Measurements from ENCODE around the gene CHDH.

Gene CHDH

DNA sequence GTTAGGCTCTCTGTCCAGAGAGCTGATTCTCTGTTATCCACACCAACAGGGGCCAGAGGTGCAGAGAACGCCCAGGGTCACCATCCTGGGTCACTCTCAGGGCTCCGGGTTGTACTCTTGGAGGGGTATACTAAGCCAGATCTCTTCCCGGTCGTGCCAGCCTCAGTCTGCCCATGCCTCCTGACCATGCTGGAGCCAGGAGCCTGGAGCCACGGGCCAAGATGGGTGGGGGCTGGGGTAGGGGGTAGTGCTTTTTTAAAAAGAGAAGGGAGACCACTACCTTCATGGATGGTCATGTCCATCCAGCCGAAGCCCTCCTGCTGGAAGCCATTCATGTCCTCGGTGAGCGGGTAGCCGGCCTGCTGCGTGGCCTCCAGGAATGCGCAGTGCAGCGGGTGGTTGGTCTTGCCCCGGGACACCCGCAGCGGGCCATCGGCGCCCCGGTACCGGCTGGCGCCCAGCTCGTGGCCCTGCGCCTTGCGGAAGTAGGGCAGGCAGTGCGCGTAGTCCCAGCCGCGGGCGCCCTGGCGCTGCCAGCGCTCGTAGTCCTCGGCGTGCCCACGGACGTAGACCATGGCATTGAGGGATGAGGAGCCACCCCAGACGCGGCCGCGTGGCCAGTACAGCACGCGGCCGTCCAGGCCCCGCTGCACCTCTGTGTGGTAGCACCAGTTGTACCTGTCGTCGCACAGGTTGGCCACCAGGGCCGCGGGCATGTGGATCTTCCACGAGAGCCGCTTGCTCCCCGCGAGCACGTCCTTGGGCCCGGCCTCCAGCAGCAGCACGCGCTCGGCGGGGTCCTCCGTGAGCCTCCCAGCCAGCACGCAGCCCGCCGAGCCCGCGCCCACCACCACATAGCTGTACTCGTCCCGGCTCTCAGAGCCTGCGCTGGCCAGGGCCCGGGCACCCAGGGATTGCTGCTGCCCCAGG, 22.9 kb downstream of the CHDH start:
- DNase-seq = peak; percentile 19

DNA sequence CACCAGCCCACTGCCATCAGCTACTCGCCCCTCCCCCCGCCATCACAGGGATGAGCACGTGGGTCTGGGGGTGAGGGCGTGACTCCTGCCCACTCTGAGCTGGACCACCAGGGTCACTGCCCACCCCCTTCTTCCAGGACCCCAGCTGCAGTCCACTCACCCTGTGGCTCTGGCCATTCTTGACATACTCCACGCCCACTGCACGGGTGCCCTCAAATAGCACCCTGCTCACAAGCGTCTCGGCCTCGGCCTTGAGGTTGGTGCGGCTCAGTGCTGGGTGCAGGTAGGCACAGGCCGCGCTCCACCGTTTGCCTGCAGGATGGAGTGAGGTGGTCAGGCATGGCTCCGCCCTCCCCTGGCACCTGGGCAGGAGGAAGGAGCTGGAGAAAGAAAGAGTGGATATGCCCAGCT, 23.9 kb downstream of the CHDH start:
- DNase-seq = no peak

DNA sequence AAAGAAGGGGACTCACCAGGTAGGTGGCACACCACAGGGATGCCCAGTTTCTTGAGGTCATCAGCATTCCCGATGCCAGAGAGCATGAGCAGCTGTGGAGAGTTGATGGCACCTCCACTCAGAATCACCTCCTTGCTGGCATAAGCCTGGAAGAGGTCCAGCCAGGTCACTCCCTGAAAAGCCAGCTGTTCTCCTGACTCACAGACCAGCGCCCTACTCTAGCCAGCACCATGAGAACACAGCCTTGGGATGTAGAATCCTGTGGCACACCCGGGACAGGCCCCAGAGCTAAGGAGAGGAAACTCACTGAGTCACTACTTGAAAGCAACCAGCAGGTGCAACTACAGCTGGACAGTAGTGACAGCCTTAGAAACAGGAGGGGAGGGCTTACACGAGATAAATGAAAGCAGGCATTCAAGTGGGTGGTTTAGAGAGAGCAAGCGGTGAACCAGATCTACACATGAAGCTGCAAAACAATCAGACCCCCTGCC, 24.5 kb downstream of the CHDH start:
- DNase-seq = no peak

DNA sequence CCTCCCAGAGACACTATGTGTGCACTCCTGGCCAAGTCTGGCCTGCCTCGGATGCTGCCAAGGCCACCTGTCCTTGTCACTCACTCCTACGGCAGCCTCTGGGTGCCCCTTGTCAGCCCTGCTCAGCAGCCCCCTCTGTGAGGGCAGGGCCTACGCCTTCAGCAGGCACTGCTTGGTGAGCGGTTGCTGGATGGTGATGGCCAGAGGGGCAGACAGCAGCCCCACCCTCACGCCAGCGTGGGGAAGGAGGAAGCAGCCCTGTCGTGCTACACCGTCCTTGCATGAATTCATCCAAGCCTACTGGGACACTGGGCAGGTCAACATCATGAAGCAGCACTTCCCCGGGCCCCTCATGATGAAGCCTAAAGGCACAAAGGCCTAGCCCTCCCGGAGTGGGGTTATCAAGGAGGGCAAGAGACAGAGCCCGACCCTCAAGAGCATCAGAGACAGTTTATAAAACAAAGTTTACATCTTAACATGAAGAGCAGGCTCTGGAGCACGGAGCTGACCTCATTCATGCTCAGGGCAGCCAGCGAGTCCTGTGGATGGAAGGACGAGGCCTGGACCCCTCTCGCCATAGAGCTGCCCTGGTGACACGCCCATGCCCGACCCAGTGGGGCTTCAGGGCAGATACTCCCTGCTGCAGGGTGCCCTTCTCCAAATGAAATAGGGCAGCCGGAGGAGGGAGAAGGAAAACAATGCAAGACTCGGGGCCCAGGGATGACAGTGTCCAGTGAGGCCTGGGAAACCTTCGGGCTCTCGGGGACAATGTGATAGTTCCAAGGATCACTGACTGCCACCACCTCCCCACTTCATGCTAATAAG, 25.3 kb downstream of the CHDH start:
- DNase-seq = no peak

DNA sequence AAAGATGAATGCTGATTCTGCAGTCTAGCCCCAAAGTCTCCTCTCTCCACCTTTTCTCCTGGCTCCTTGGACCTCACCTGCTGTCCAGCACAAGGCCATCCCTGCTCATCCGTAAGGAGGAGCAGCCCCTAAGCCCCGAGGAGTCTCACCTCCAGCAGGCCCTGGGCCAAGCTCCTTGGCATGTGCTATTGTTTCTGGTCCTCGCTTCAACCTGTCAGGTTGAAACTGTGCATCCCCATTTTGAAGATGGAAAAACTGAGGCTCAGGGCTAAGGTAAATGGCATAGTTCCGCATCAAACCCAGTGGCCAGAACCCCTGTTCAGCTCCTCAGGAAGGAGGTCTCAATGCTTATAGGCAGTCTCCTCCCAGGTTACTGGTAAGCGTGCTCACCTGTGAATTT, 26.1 kb downstream of the CHDH start:
- DNase-seq = no peak

DNA sequence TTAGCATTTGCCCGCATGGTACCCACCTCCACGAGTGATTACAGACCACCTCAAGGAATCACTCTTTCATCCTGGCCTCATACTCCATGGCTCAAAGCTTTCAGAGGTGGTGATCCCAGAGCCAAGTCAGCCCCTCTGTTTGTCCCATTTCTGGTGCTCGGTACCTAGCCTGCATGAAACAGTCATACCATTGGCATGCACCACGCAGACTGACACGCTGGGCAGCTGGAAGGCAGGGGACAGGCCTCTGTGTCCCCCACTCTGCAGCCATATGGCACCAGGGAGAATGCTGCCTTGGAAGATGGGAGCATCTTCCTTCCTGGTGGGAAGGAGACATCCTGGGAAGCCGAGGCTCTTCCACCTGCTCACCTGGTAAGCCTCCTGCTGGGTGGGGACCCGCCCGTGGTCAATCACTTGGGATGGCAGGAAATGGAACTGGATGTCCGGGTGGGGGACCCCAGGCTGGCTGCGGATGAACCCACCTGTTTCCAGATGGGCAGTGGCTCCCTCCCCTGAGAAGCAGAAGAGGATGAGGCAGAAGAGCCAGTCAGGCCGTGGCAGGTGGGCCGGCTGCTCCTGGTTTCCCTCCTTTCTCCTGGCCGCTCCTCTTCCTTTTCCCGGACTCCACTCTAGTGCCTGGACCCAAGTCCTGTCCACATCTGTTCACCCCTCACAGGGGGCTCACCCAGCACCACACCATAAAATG, 26.9 kb downstream of the CHDH start:
- DNase-seq = no peak

DNA sequence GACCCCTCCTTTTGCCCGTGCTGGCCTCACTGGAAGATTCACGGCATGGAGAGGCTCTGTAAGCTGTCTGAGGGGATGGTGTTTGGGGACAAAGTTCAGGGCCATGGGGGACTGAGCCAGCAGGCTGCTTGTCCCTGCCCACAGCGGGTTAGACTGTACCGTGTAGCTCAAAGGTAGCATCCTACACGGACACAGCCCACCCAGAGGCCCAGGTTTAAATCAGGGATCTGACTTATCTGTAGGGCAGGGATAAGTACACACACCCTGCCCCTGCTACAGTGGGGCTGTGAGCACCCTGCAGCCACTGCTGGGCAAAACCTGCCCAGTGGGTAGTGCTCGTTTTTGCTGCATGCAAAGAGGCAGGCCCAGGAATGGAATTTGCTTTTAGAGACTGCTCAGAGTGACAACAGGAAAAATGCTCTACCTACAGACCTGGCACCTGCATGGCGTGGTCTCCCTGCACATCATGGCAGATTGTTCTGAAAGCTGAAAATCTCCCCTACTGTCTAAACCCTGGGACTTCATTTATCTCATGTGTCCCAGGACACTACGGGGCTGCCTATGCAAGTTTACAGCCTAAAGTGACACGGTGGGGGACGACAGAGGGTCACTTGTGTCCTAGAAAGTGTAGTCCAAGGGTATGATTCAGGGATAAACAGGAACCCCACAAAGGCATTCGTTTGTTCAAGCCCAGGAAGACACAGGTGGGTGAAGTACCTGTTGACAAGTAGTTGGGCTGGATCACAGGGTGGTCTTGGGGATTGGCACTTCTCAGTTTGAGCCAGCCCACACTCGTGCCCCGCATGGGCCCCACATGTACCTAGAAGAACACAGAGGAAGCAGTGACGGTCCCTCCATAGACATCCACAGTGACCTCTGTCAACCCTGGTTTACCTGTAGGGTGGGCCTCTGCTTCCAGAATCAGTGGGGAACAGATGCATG, 27.7 kb downstream of the CHDH start:
- no peak for DNase-seq

DNA sequence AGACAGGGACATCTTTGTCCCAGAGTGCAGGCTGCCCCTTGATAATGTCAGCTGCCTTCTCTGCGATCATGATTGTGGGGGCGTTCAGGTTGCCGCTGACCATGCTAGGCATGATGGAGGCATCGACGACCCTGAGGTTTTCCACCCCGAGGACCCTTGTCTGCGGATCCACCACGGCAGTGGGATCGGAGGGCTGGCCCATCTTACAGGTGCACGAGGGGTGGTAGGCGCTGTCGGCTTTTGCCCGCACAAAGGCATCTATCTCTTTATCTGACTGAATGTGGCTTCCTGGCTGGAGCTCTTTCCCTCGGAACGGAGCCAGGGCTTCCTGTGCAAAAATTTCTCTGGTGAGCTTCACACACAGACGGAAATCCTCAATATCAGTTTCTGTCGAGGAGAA, 28.4 kb downstream of the CHDH start:
- DNase-seq = no peak

DNA sequence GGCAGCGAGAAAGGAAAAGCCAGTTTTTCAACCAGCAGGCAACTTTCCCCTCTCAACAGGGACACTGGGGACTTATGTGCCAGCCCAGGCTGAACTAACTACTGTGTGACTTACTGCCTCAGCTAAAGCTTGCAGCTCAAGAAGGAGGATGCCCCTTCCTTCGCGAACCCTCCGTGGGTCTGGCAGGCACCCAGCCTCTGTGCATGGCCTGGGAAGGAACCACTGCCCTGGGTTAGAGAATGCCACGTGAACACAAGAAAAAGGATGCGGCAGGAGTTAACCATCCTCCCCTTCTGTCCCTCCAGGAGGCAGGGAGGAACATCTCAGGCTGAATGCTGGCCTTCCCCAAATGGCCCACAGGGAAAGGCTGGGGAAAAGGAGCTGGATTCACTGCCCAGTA, 29.0 kb downstream of the CHDH start:
- DNase-seq = no peak

DNA sequence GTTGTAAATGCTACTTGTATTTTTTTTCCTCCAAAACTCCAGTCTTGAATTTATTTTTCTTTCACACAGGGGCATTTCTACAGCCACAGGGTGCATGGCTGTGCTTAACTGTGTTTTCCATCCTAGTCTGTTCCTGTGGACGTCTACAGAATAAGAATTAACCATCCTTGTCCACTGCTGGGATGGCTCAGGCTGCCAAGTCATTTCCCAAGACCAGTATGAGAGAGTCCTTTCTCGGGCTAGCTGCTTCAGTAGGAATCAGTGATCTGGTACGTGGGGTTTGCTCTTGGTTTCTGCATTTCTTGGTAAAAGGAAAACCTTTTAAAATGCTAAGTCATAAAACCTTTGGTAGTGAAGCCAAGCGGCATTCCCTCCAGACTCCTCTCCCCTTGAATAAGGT, 29.8 kb downstream of the CHDH start:
- no peak for DNase-seq

DNA sequence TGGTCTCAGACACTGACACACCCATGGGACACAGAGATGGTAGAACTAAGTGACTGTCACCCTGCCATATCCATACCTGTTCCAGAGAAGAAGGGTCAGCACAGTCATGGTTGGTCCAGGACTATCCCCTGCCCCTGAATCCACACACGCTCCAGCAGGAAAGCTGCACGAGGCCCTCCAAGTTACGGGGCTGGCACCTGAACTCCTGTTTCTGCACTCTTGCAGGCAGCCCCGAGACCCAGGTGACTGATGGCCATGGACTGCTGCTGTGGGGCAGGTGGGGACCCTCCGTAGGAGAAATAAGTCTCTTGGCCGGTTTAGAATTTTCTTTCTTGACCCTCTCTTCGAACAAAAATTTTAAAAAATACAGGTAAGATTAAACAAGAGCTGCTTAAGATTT, 30.6 kb downstream of the CHDH start:
- DNase-seq = no peak

DNA sequence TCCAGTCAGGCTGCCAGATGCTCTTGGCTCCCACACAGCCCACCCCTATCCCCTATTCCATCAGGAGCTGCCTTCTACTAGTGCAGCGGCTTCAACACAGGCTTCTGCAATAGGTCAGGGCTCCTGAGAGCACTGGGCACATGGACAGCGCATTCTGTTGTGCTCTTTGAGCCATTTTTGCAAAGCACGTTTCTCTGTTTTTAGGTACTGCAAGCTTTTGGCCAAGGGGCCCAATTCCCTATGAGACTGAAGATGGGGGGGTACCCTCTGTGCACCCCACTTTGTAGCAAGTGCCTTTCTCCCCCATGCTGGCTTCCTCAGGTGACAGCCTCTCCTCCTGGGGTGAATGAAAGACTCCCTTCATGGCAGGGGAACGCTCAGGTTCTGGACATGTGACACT, 31.2 kb downstream of the CHDH start:
- DNase-seq = no peak

DNA sequence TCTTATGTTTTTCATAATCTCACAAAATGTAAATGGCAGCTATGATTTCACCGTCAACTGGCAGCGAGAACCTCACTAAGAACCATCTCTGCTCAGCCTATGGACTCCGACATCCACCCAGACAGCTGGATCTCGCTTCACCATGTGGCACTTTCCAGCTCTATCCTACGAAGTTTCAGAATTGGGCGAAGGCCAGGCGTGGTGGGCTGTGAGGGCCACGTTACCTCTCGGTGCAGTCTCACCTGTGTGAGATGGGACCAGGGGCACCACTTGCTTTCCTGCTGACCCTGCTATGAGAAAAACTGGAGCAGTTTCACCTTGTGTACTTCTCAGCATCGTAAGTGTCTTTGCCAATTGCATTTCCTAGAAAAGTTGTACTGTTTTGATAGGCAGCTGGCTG, 32.3 kb downstream of the CHDH start:
- no peak for DNase-seq

DNA sequence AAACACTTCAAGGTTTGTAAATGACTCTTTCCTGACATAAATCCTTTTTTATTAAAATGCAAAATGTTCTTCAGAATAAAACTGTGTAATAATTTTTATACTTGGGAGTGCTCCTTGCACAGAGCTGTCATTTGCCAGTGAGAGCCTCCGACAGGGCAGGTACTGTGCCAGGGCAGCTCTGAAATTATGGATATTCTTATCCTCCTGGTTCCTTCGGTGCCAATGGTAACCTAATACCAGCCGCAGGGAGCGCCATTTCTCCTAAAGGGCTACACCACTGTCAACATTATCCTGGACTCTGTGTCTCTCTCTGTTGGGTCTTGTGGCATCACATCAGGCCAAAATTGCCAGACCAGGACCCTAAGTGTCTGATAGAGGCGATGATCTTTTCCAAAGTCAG, 33.0 kb downstream of the CHDH start:
- DNase-seq = no peak

DNA sequence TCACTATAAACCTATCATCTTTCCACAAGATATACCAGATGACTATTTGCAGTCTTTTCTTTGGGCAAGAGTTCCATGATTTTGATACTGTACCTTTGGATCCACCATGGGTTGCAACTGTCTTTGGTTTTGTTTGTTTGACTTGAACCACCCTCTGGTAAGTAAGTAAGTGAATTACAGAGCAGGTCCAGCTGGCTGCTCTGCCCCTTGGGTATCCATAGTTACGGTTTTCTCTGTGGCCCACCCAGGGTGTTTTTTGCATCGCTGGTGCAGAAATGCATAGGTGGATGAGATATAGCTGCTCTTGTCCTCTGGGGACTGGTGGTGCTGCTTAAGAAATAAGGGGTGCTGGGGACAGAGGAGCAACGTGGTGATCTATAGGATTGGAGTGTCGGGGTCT, 33.8 kb downstream of the CHDH start:
- DNase-seq = no peak

DNA sequence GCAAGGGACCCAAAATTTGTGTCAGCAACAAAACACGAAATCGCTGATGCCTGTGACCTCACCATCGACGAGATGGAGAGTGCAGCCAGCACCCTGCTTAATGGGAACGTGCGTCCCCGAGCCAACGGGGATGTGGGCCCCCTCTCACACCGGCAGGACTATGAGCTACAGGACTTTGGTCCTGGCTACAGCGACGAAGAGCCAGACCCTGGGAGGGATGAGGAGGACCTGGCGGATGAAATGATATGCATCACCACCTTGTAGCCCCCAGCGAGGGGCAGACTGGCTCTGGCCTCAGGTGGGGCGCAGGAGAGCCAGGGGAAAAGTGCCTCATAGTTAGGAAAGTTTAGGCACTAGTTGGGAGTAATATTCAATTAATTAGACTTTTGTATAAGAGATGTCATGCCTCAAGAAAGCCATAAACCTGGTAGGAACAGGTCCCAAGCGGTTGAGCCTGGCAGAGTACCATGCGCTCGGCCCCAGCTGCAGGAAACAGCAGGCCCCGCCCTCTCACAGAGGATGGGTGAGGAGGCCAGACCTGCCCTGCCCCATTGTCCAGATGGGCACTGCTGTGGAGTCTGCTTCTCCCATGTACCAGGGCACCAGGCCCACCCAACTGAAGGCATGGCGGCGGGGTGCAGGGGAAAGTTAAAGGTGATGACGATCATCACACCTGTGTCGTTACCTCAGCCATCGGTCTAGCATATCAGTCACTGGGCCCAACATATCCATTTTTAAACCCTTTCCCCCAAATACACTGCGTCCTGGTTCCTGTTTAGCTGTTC, 34.9 kb downstream of the CHDH start:
- DNase-seq = no peak

DNA sequence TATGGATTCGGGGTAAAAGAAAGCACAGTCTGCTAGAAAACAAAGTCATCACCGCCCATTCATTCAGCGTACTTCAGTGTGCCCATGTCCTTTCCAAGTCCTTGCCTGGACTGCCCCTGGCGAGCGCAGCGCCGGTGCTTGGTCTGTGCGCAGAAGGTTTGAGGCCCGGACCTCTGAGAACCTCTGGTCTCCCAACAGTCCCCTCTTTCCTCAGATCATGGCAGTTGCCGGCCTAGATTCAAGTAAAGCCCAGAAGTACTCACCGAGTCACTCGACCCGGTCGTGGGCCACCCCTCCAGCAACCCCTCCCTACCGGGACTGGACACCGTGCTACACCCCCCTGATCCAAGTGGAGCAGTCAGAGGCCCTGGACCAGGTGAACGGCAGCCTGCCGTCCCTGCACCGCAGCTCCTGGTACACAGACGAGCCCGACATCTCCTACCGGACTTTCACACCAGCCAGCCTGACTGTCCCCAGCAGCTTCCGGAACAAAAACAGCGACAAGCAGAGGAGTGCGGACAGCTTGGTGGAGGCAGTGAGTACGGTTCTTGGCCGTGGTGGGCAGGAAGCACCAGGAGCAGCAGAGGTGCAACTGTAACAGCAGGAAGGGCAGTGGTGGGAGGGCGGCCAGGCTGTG, 36.3 kb downstream of the CHDH start:
- no peak for DNase-seq

DNA sequence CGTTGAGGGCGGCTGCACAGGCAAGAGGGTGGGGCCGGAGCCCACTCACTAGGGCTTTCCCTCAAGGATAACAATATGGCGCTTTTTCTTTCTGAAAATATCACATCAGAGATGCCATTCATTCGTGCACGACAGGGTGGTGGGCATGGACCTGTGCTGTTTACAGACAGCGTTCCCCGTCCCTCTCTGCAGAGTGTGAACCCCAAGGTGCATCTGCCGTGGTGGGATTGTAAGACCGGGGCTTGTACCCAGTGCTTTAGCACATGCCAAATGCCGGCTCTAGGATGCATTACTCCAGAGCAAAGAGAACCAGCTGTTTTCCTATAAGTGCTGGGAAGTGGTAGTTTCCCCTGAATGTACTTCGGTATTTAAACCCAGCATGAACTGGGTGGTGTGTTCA, 37.0 kb downstream of the CHDH start:
- DNase-seq = no peak

DNA sequence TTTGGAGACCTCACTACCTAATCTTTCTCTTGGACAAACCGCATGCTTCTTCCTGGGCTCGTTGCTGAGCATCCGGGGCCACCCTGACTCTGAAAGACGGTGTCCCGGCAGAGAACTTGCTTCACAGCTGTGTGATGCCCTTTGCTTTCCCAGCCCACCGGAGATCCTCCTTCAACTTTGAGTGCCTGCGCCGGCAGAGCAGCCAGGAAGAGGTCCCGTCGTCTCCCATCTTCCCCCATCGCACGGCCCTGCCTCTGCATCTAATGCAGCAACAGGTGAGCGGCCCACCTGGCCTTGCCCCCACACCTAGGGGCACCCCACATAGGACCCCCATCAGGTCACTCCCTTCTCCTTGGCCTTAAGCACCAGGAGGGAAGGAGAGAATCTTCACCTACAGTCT, 37.7 kb downstream of the CHDH start:
- DNase-seq = no peak

DNA sequence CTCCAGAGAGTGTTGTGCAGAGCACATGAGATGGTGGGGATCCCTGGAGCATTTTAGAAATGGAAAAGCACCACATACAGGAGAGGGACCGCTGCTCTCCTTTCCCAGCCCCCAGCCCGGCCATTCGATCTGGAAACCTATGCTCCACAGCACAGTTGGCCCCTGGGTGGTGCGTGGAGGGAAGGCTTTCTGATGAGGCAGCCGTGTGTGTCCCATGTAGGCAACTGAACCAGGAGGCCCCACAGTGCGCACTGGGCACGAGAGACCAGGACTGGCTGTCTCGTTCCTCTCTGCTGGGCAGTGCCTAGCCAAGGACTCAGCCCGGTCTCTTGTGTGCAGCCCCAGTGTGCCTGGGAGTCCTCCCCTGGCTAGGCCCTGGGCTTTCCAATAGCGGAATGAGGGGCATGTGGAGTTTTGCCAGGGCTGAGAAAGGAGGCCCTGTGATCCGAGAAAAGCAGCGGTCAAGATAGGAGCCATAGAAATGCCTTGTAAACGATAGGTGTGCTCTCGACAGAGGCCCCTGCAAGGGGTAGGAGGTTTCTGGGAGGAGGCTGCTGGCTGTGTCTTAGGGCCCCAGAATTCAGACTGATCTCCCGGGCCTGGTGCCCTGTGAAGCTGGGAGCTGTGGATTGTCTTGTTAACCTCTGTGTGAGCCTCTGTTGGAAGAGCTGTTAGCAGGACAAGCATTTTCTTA, 39.0 kb downstream of the CHDH start:
- DNase-seq = no peak
